Left lobe of liver (tissue), 2 donors: Measurements from ENCODE around the gene TM9SF3. TPM values are rescaled to one million over a fixed set of nuclear protein-coding genes. Genes with fewer than 3 reads are reported as not detected.

Source experiments
- ATAC-seq: fragments of 200-7000 bp; cut with Tn5 transposase; one replicate; pipeline ENCODE4 v1.9.1; 2020; ENCODE audit warnings: mild to moderate bottlenecking, moderate library complexity
- DNase-seq: peaks from one replicate; pipeline ENCODE4 v3.0.0-alpha.2; 2020; ENCODE audit warnings: low spot score
- total RNA-seq: library from RNA; stranded (reverse); gene quantifications from one replicate; pipeline ENCODE4 v1.2.1, GENCODE V29; 2021
- donor health status: DM: no; HTN: no; CAD: no; lungs with moderate emphysema.
- donor health status: DM: no; HTN: yes; CAD: no.

The TM9SF3 gene
- total RNA-seq: 69.7 TPM

DNA sequence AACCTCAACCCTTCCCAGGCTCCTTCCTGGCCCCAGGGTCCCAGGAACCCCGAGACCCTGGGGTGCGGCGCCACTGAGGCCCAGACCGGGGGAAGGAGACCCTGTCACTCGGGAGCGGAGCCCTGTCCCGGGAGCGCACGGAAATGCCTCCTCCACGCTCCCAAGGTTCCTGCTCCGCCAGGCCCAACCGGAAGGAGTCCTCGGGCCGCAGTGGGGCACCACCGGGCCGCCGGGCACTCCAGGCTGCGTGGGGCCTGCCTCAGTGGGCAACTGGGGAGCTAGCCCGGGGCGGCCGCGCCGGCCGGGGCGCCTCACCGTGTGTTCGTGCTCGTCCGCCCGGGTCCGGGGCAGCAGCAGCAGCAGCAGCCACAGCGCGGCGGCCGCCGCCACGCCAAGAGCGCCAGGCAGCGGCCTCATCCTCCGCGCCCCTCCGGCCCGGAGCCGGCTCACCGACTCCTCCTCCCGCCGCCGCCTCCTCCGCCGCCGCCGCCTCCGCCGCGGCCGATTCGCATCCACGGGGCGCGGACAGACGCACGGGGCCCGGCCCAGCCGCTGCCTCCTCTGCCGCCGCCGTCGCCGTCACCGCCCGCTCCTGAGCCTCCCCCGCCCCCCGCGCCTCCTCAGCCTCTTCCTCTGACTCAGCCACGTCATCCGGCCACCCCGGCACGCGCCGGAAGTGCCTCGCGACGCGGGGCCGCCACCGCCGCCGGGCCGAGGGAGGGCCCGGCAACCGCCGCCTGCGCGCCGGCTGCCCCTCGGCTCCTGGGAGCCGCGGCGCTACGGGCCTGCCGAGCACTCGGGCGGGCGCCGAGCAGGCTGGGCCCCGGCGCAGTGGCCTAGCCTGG, at the start of gene TM9SF3:
TM9SF3 (minus strand) TSS at position 594 of the 845 bp plus-strand sequence; CDS start at position 417, 177 bp downstream.
- peak; percentile 87 for ATAC-seq
- DNase-seq: peak; percentile 93

GRCh38 chr10:96636551-96636950, 49.7 kb upstream of the TM9SF3 start:
- DNase-seq: no peak

GRCh38 chr10:96632974-96633710, 46.3 kb upstream of the TM9SF3 start:
- DNase-seq (no peak), ATAC-seq (no peak)

More at GRCh38 chr10:96636551-96636950, 49.7 kb upstream of the TM9SF3 start:
- ATAC-seq: peak; percentile 5

DNA sequence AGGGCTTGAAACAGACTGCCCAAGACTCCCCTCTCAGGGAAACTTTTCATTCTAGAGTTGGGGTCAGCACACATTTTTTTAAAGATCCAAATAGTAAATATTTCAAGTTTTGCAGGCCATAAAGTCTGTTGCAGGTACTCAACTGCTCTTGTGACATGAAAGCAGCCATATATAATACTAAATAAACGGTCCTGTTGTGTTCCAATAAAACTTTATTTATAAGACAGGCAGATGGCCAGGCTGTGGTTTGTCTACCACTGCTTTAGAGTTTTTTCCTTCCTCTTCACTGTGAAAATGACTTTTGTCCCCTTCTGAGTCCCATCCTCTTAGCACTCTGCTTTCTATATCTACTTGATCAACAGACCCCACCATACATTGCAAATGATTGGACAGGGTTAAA, 40.5 kb upstream of the TM9SF3 start:
- ATAC-seq (no peak), DNase-seq (no peak)

DNA sequence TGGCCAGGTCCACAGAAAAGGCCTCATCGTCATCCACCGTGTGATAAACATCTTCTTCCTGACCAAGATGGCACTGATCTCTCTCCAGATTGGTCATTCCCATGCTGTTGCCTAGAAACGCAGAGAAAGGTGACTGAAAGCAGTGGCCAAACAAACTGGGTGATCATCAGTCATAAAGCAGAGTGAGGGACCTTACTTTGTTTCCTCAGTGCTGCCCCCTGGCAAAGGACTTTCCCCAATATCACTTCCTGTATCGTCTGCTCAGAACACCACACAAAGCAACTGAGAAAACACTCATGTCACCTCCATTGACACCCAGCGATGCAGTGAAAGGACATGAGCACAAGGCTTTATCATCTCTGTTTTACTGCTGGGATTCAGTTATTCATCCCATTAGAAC, 40.0 kb upstream of the TM9SF3 start:
- ATAC-seq (no peak), DNase-seq (no peak)

GRCh38 chr10:96625173-96625572, 38.4 kb upstream of the TM9SF3 start:
- no peak for ATAC-seq
- DNase-seq: no peak

GRCh38 chr10:96622013-96622787, 35.4 kb upstream of the TM9SF3 start:
- DNase-seq: no peak
- no peak for ATAC-seq

DNA sequence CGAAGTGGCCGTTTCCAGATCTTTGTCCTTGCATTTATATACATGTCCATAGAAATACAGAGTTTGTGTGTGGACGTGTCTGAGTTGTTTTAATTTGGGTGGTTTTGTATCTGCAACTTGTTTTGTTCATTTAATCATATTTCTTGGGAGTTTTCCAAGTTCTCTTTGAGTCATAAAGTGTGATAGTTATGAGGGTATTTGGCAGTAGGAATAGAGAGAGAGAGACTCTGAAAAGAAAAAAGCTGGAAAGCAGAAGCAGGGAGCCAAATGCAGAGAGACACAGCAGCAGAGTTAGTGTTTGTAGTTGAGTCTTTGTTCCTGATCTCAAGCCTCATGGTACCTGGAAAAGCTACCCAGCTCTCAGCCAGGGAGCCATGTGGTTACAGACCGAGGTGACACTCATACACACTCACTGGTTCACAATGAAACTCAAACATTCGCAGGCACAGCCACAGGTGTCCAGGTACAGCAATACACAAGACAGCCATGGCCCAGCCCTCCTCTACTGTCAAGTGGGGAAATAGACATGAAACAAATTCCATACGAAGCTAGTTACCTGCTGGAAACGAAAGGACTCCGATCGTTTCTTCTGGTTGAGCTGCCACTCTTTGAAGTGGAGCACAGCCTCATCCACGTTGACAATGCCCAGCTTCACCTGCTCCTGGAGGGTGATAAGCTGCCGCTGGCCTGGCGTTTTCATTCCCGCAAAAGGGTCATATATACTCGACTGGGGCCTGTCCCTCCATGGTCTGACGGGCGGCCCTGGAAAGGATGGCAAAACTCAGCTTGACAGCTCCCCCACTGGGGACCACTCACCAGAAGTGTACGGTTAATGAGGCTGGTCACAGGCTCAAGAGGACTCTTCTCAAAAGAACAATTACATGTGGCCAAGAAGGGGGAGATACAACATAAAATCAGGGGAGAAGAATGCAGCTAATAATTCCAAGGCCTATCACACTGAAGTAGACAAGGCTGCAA, 33.3 kb upstream of the TM9SF3 start:
- no peak for DNase-seq

GRCh38 chr10:96619120-96619519, 32.3 kb upstream of the TM9SF3 start:
- ATAC-seq (peak; percentile 18), DNase-seq (no peak)

More for the DNA sequence above, 33.3 kb upstream of the TM9SF3 start:
- ATAC-seq: no peak

- DNase-seq (peak; percentile 65), ATAC-seq (peak; percentile 91)
Measured at GRCh38 chr10:96618653-96619052, 31.8 kb upstream of the TM9SF3 start.

DNA sequence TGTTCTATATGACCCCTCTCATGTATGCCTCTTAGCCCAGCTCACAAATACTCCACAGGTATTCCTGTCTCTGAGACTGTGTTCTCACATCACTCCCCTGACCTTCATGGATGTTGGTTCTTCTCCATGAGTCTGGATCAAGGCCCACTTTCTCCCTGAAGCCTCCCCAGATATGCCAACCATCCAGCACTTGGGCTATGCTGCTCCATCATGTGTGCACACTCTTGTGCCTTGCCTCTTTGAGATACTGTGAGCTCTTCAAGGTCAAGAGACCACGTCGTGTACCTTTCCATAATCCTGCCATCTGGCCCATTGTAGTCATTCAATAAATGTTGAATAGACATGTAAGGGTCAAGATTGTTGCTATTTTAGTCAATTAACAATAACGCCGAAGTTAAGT, 30.1 kb upstream of the TM9SF3 start:
- DNase-seq (no peak), ATAC-seq (no peak)

- DNase-seq: no peak
- no peak for ATAC-seq
Measured at GRCh38 chr10:96614515-96614914, 27.7 kb upstream of the TM9SF3 start.

- ATAC-seq: no peak
- DNase-seq: no peak
Measured at GRCh38 chr10:96613576-96613975, 26.8 kb upstream of the TM9SF3 start.

- no peak for DNase-seq
- ATAC-seq: no peak
Measured at GRCh38 chr10:96612055-96612830, 25.4 kb upstream of the TM9SF3 start.

GRCh38 chr10:96610817-96611216, 24.0 kb upstream of the TM9SF3 start:
- DNase-seq: no peak
- no peak for ATAC-seq

DNA sequence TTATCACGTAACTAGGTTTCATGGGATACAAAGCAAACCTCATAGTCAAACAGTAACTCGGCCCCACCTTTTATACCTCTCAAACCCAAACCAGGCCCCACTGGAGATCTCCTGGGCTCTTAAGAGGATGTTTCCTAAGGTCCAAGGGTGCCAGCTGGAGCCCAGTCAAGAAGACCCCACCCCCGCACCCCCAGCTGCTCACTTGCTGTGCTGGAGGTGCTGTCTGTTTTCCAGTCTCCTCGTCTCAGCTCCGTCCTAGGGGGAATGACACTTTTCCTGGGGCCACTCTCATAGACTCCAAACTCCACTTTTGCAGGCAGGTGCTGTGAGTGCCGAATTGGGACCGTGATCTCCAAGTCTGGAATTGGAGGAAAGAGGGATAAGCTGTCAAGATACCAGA, 22.7 kb upstream of the TM9SF3 start:
- DNase-seq (no peak), ATAC-seq (no peak)

GRCh38 chr10:96608805-96609204, 22.0 kb upstream of the TM9SF3 start:
- ATAC-seq (no peak), DNase-seq (no peak)

GRCh38 chr10:96608262-96608661, 21.4 kb upstream of the TM9SF3 start:
- ATAC-seq (no peak), DNase-seq (no peak)

- DNase-seq (no peak), ATAC-seq (no peak)
Measured at GRCh38 chr10:96606946-96607345, 20.1 kb upstream of the TM9SF3 start.
